GM19372 (cell line): ENCODE data around the gene PBRM1.

ENCODE experiments used
- ATAC-seq: cut with Tn5 transposase; IDR thresholded peaks from one replicate; pipeline ENCODE4 v1.9.1; 2021; ENCODE audit warnings: mild to moderate bottlenecking, low read depth, moderate library complexity; ENCODE audit not compliant: unreplicated experiment

The PBRM1 gene

DNA sequence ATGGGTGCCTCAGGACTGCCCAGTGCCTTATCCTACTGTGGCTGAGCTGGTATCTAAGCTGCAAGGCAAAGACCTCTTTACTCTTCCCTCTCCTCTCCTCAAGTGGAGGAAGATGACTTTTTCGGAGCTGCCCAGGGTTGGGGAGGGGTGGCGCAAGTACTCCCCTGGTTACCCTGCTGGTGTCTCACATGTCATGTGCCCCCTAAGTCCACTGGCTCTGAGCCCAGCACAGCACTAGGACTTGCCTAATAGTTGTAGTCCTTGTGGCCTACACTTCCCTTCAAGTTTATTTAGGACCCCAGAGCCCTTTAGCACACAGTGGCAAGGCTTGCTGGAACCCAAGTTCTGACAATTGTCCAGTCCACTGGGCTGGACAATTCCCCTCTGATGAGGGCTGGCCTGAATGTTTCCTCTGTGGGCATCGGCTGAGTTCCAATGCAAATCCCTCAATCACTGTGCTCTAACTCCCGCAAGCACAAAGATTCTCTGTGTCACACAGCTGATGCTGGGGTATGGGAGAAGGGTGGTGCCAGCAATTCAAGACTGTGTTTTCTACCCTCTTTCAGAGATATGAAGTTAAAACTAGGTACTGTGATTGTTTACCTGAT, 89.0 kb downstream of the PBRM1 start:
- no peak for ATAC-seq

GRCh38 chr3:52593103-52593502, 92.6 kb downstream of the PBRM1 start:
- ATAC-seq = no peak

GRCh38 chr3:52574056-52574965, 111.4 kb downstream of the PBRM1 start:
- ATAC-seq = no peak

GRCh38 chr3:52572221-52572620, 113.5 kb downstream of the PBRM1 start:
- ATAC-seq = no peak

DNA sequence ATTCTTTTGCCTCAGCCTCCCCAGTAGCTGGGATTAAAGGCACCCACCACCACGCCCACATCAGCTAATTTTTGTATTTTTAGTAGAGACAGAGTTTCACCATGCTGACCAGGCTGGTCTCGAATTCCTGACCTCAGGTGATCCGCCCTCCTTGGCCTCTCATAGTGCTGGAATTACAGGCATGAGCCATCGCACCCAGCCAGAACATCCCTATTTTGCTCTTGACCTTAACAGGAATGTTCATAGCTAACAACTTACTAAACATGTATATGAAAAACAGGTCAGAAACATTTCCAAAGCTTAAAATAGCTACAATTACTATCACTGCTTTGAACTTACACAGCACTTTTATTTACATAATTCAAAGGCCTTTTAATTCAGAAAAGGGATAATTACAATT, 115.6 kb downstream of the PBRM1 start:
- no peak for ATAC-seq

- no peak for ATAC-seq
These were observed 117.6 kb downstream of the PBRM1 start for GRCh38 chr3:52568069-52568468.

GRCh38 chr3:52563984-52564383, 121.7 kb downstream of the PBRM1 start:
- ATAC-seq = no peak

DNA sequence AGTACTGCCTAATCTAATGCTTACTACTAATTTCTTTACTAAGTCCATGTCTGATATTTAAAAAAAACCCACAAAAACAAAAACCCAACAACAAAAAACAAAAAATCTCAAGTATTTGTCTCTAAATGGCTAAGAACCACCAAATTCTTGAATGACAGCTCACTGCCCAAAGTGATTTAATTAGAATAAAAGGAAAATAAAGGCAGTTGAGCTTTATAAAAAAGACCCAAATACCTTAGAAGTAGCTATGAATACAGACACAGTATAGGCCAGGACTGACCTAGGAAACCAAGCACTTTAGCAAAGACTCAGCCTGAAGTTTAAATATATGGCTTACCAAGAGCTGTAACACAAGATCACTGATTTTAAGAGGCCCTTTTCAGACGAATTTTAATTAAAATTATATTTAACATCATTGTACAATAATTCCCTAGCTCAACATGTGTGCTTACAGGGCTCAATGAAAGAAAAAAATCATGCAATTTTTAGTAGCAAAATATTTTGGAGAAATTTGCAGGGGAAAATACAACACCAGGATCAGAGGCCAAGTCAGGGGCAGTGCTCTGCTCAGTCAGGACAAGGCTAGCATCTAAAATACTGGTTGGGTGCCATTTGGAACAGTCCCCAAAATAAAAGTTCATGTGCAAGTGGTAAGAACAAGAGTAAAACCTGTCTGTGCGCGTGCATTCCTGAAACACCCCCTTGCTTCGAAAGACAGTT, 124.5 kb downstream of the PBRM1 start:
- ATAC-seq = no peak

DNA sequence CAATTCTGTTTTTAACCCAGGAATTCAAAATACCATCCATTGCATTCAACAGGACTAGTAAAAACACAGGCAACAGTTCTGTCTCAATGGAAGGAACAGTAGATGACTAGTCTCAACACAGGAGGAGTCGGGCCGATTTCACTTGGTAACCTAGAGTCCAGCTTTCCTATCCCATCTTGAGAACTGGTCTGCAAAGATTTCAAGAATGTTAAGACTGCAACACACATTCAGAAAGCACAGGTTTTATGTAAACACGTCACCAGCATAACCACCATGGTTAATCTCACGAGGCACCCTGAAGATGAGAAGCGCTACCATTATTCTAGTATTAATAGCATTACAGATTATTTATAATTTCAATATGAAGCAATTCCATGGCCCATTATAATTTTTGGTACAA, 127.3 kb downstream of the PBRM1 start:
- ATAC-seq = no peak

DNA sequence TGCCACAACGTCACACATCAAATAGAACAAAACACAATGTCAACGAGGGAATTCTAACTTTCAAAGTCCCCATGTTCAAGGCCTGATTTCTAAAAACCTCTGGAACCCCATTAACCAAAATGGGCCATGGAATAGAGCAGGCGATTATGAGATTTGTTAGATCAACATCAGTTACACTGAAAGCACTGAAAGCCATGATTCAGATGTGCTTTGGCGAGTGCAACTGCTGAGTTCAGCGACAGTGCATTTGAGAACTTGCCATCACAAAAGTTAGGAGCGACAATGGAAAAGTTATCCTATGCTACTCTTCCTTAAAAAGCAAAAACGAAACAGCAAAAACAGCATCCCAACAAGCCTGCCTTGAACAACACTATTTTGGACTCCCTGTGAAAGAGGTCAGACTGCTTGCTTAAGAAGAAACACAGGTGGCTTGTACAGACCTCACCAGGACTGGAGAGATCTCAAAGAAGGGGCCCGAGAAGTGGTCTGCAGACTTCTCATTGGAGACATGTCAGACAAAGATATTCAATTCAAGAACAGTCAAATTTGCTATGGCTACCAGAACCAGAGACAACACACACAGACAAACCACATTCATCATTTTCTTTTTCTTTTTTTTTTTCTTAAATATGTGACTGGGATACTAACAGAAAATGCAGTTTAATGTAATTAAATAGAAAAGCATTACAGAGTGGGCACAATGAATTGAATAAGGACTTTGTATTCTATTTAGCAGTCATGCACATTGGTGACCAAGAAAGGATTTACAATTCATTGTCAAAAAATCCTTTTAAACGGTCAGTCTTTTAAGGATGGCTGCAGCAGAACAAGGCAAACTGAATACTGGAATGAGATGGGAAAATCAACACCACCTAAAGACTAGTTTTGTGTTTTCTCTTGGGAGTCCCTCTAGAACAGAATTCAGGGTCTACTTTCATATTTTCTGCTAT, 128.4 kb downstream of the PBRM1 start:
- ATAC-seq = no peak

GRCh38 chr3:52555056-52555455, 130.7 kb downstream of the PBRM1 start:
- no peak for ATAC-seq

GRCh38 chr3:52554026-52554755, 131.5 kb downstream of the PBRM1 start:
- no peak for ATAC-seq

GRCh38 chr3:52552089-52552488, 133.6 kb downstream of the PBRM1 start:
- no peak for ATAC-seq

DNA sequence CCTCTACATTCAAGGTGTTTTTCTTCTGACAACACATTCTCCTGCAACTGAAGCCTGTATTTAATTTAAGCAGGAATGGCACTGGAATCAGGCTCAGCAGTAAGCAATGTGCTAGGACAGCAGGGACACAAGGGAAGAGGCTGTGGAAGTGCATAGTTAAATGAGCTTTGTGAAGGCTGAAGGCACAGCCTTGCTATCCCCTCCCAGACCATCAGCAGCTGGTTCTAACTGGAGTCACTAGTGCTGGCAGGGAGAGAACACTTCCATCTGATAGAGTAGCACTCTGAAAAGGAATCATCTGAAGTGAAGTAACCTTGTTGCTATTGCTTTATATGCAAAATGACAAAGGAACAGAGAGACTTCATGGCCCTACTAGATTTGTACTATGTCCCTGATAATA, 134.6 kb downstream of the PBRM1 start:
- no peak for ATAC-seq

- no peak for ATAC-seq
These were observed 138.6 kb downstream of the PBRM1 start for GRCh38 chr3:52547143-52547542.

DNA sequence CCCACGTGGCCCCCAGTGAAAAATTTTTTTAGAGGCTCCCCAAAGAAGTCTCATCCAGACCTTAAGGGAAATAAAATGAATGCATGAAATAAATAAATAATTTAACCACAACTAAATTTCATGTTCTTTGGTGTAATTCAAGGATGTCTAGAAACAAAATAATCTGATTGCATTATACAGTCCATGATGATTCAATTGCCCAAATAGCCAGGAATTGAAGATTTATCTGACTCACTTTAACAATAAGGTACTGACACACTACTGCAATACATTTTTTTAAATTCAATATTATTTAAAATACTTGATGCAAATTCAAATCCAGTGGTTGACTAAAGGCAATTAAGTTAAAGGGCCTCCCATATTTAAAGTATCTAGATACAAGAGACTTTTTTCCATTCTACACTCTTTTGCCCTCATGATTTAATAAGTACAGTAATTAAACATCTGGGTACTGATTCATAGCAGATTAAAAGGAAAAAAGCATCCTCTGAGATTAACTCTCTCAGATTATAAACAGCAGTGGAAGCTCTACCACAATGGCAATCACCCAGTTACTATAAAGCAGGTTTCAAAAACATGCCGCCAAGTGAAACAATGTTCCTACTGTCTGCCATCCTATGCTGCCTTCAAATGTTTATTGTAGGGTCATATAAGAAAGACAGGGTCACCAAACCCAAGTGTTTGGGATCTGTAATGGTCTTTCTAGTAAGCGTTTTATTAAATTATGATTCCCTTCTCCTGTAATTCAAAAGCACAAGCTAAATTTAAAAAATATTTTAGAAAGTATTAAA, 139.4 kb downstream of the PBRM1 start:
- ATAC-seq = no peak

DNA sequence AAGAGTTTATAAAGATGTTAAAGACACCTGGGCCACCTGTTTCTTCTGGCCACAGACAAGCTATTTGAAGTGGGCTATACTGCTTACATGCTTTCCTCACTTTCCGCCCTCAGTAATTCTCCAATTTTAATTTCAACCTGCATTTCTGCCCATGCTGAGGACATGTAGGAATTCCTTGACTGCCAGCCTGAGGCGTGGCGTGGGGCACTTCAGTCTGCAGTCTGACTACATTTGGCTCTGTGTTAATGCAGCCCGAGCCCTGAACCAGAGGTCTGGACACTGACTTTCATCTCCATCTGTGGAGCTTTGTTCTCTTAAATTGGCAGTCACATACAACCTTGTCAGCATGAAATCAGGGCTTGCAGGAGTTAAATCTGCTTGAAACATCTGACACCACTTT, 140.8 kb downstream of the PBRM1 start:
- ATAC-seq = no peak

DNA sequence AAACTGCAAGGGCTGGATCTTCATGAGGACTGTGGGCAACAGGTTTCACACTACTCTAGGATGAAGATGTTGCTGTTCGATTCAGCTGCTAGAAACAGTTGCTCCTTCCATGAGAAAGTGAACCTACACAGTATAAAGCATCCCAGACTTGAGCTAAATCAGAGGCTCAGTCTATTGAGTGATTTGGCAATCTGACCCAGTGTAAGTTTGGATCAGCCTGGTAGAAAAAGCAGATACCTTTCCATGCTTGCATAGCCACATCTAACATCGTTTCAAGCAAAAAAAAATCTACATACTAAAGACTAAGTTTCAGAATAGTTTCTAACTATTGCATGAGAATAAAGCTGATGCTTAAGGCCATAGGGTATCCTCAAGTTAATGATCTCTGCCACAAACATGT, 144.7 kb downstream of the PBRM1 start:
- no peak for ATAC-seq
